Neural progenitor cell (in vitro differentiated cells): ENCODE measurements around the gene REG1A. TPM values are rescaled to one million over a fixed set of nuclear protein-coding genes. Genes with fewer than 3 reads are reported as not detected.

Experiments
- DNase-seq: peaks from one replicate; pipeline ENCODE4 v3.0.0-alpha.2; 2016; ENCODE audit warnings: low spot score
- H2AFZ ChIP-seq: fragments of 200-600 bp; sonication (generic); replicated peaks from 2 replicates; pipeline ENCODE4 v1.6.1; 2016; ENCODE audit warnings: antibody characterized with exemption
- H3F3A ChIP-seq: fragments of 200-600 bp; sonication (generic); 2 replicates; pipeline ENCODE4 v1.6.1; 2016; ENCODE audit warnings: antibody characterized with exemption, low read depth
- H3K27ac ChIP-seq: fragments of 200-600 bp; sonication (generic); 2 replicates; pipeline ENCODE4 v1.5.1; 2016; ENCODE audit warnings: mild to moderate bottlenecking
- H3K27me3 ChIP-seq: fragments of 200-600 bp; sonication (generic); 2 replicates; pipeline ENCODE4 v1.6.1; 2016; ENCODE audit warnings: mild to moderate bottlenecking, moderate library complexity
- H3K36me3 ChIP-seq: fragments of 200-600 bp; sonication (generic); 2 replicates; pipeline ENCODE4 v1.5.1; 2016
- H3K4me1 ChIP-seq: fragments of 200-600 bp; sonication (generic); 2 replicates; pipeline ENCODE4 v1.6.1; 2016; ENCODE audit warnings: mixed run types
- H3K4me2 ChIP-seq: fragments of 200-600 bp; sonication (generic); 2 replicates; pipeline ENCODE4 v1.6.1; 2016
- H3K4me3 ChIP-seq: fragments of 200-600 bp; sonication (generic); 2 replicates; pipeline ENCODE4 v1.5.1; 2016
- H3K79me2 ChIP-seq: fragments of 200-600 bp; sonication (generic); 2 replicates; pipeline ENCODE4 v1.6.1; 2016; ENCODE audit warnings: low read depth
- H3K9ac ChIP-seq: fragments of 200-600 bp; sonication (generic); 2 replicates; pipeline ENCODE4 v1.6.1; 2016
- H3K9me3 ChIP-seq: fragments of 200-600 bp; sonication (generic); 2 replicates; pipeline ENCODE4 v1.5.1; 2016; ENCODE audit warnings: low read depth
- H4K20me1 ChIP-seq: fragments of 200-600 bp; sonication (generic); 2 replicates; pipeline ENCODE4 v1.6.1; 2016; ENCODE audit warnings: low read depth
- H3K27ac Mint-ChIP-seq: 3 replicates; pipeline ENCODE4 v1.8.0; 2021; ENCODE audit warnings: mixed read lengths
- H3K27me3 Mint-ChIP-seq: 2 replicates; pipeline ENCODE4 v1.8.0; 2022; ENCODE audit warnings: low read depth, mild to moderate bottlenecking, inconsistent platforms, moderate library complexity, mixed read lengths; ENCODE audit not compliant: insufficient read depth
- H3K36me3 Mint-ChIP-seq: 3 replicates; pipeline ENCODE4 v1.8.0; 2021; ENCODE audit warnings: mixed read lengths
- H3K4me1 Mint-ChIP-seq: 3 replicates; pipeline ENCODE4 v1.8.0; 2021; ENCODE audit warnings: mixed read lengths
- H3K4me3 Mint-ChIP-seq: 3 replicates; pipeline ENCODE4 v1.8.0; 2021; ENCODE audit warnings: mild to moderate bottlenecking, moderate library complexity, mixed read lengths
- H3K9me3 Mint-ChIP-seq: 3 replicates; pipeline ENCODE4 v1.8.0; 2020; ENCODE audit warnings: mixed read lengths
- CTCF ChIP-seq: fragments of 200-600 bp; sonication (generic); IDR thresholded peaks from 2 replicates; pipeline ENCODE4 v1.5.1; 2017; ENCODE audit warnings: antibody characterized with exemption, mild to moderate bottlenecking
- EZH2 ChIP-seq: fragments of 200-600 bp; sonication (generic); IDR thresholded peaks from 2 replicates; pipeline ENCODE4 v1.6.1; 2017; ENCODE audit warnings: antibody characterized with exemption, mild to moderate bottlenecking, moderate library complexity
- EZH2phosphoT487 ChIP-seq: fragments of 200-600 bp; sonication (generic); IDR thresholded peaks from 2 replicates; pipeline ENCODE4 v1.6.1; 2017; ENCODE audit warnings: antibody characterized with exemption
- total RNA-seq: library from RNA; depleted of rRNA; stranded (reverse); fragments of >200 nt; gene quantifications from 2 replicates; pipeline ENCODE4 v1.2.3, GENCODE V29; 2015; ENCODE audit warnings: low replicate concordance

REG1A gene
- total RNA-seq, 1 donor from 2014 or later: 0.28 TPM

- H3K4me3 ChIP-seq: no peak overlapping the region
- H3K4me1 Mint-ChIP-seq: no peaks in the 10 kb centered on the region
- H2AFZ ChIP-seq: no peak overlapping the region
- H3K36me3 ChIP-seq: no peaks in the 10 kb centered on the region
- no peak overlapping the region for H3K4me3 Mint-ChIP-seq
- H3K4me2 ChIP-seq: no peak overlapping the region
- peaks cover 2% of the 10 kb centered on the region for H3K9me3 Mint-ChIP-seq
- TF ChIP-seq EZH2phosphoT487 (no peak), CTCF (no peak), EZH2 (no peak)
- no peak overlapping the region for H3K27ac ChIP-seq
- no peaks in the 10 kb centered on the region for H3K79me2 ChIP-seq
- no peaks in the 10 kb centered on the region for H3K27me3 Mint-ChIP-seq
- no peaks in the 10 kb centered on the region for H3K36me3 Mint-ChIP-seq
- DNase-seq: no peak
- H3K9me3 ChIP-seq: no peaks in the 10 kb centered on the region
- no peak overlapping the region for H3K9ac ChIP-seq
- no peaks in the 10 kb centered on the region for H4K20me1 ChIP-seq
- H3K27me3 ChIP-seq: no peaks in the 10 kb centered on the region
- no peaks in the 10 kb centered on the region for H3K4me1 ChIP-seq
- H3F3A ChIP-seq: no peaks in the 10 kb centered on the region
- H3K27ac Mint-ChIP-seq: no peak overlapping the region
Observed at GRCh38 chr2:79155826-79156476, 35.7 kb downstream of the REG1A start.

GRCh38 chr2:79159030-79159429 is 38.7 kb downstream of the REG1A start:
- H3K9ac ChIP-seq: no peak overlapping the region
- no peaks in the 10 kb centered on the region for H3K27me3 Mint-ChIP-seq
- H3K79me2 ChIP-seq: no peaks in the 10 kb centered on the region
- H3K4me3 ChIP-seq: no peak overlapping the region
- H3K4me2 ChIP-seq: no peak overlapping the region
- H3K4me1 Mint-ChIP-seq: peaks cover 4% of the 10 kb centered on the region
- no peak overlapping the region for H2AFZ ChIP-seq
- no peak overlapping the region for H3K27ac Mint-ChIP-seq
- peaks cover 2% of the 10 kb centered on the region for H3K9me3 Mint-ChIP-seq
- no peaks in the 10 kb centered on the region for H3K36me3 ChIP-seq
- no peak for TF ChIP-seq CTCF
- TF ChIP-seq EZH2phosphoT487: no peak
- no peak for TF ChIP-seq EZH2
- H3K27ac ChIP-seq: no peak overlapping the region
- no peaks in the 10 kb centered on the region for H3K36me3 Mint-ChIP-seq
- H4K20me1 ChIP-seq: no peaks in the 10 kb centered on the region
- no peaks in the 10 kb centered on the region for H3K27me3 ChIP-seq
- no peak overlapping the region for H3K4me3 Mint-ChIP-seq
- no peaks in the 10 kb centered on the region for H3F3A ChIP-seq
- H3K4me1 ChIP-seq: no peaks in the 10 kb centered on the region
- no peak for DNase-seq
- no peaks in the 10 kb centered on the region for H3K9me3 ChIP-seq

GRCh38 chr2:79159653-79160052 is 39.4 kb downstream of the REG1A start, which contains the start of gene REG3A:
Gene REG3A (minus strand): TSS chr2:79159753. CDS start chr2:79159405, 348 bp downstream.
- peaks cover 2% of the 10 kb centered on the region for H3K9me3 Mint-ChIP-seq
- Histone ChIP-seq H3K27me3 (no peaks in the 10 kb centered on the region), H3K9me3 (no peaks in the 10 kb centered on the region), H3K4me2 (no peak within 1 kb of the TSS), H2AFZ (no peak within 1 kb of the TSS), H4K20me1 (no peaks in the 10 kb centered on the region), H3K79me2 (no peaks in the 10 kb centered on the region), H3F3A (no peaks in the 10 kb centered on the region), H3K4me1 (no peaks in the 10 kb centered on the region), H3K36me3 (no peaks in the 10 kb centered on the region), H3K27ac (no peak within 1 kb of the TSS), H3K9ac (no peak within 1 kb of the TSS), H3K4me3 (no peak within 1 kb of the TSS)
- no peaks in the 10 kb centered on the region for H3K36me3 Mint-ChIP-seq
- TF ChIP-seq EZH2phosphoT487: no peak
- TF ChIP-seq CTCF: no peak
- H3K4me1 Mint-ChIP-seq: peaks cover 4% of the 10 kb centered on the region
- H3K4me3 Mint-ChIP-seq: no peak within 1 kb of the TSS
- H3K27ac Mint-ChIP-seq: no peak within 1 kb of the TSS
- no peaks in the 10 kb centered on the region for H3K27me3 Mint-ChIP-seq
- DNase-seq: no peak
